ES-I3 (cell line): ENCODE measurements around the gene MACF1.

ENCODE experiments used
- H3K36me3 ChIP-seq: 2 replicates; pipeline ENCODE4 v1.6.1; 2013; ENCODE audit warnings: mild to moderate bottlenecking, low read length, control low read depth, moderate library complexity; ENCODE audit not compliant: insufficient read depth
- H3K4me1 ChIP-seq: 2 replicates; pipeline ENCODE4 v1.6.1; 2013; ENCODE audit warnings: mild to moderate bottlenecking, control low read depth, low read length; ENCODE audit not compliant: insufficient read depth
- H3K9ac ChIP-seq: 2 replicates; pipeline ENCODE4 v1.6.1; 2013; ENCODE audit warnings: low read depth, mild to moderate bottlenecking, low read length, moderate library complexity
- H3K9me3 ChIP-seq: 2 replicates; pipeline ENCODE4 v1.6.1; 2013; ENCODE audit warnings: mild to moderate bottlenecking, low read length, moderate library complexity; ENCODE audit not compliant: control insufficient read depth, insufficient read depth

MACF1 gene

GRCh38 chr1:39297551-39297950 lies 93.1 kb downstream of the MACF1 start:
- peaks cover 47% of the 10 kb centered on the region for H3K36me3 ChIP-seq
- no peaks in the 10 kb centered on the region for H3K9me3 ChIP-seq
- H3K9ac ChIP-seq, result no peak overlapping the region
- H3K4me1 ChIP-seq, result no peaks in the 10 kb centered on the region

- Histone ChIP-seq H3K9ac (no peak overlapping the region), H3K4me1 (no peaks in the 10 kb centered on the region), H3K9me3 (no peaks in the 10 kb centered on the region), H3K36me3 (peaks cover 29% of the 10 kb centered on the region)
Observed at GRCh38 chr1:39301606-39302005, 97.1 kb downstream of the MACF1 start.

GRCh38 chr1:39305555-39305954 lies 101.1 kb downstream of the MACF1 start:
- H3K9ac ChIP-seq, result no peak overlapping the region
- H3K9me3 ChIP-seq, result no peaks in the 10 kb centered on the region
- no peaks in the 10 kb centered on the region for H3K4me1 ChIP-seq
- H3K36me3 ChIP-seq, result peaks cover 24% of the 10 kb centered on the region

GRCh38 chr1:39310015-39310414 lies 105.5 kb downstream of the MACF1 start:
- Histone ChIP-seq H3K9me3 (no peaks in the 10 kb centered on the region), H3K9ac (no peak overlapping the region), H3K4me1 (no peaks in the 10 kb centered on the region), H3K36me3 (peaks cover 24% of the 10 kb centered on the region)

- no peaks in the 10 kb centered on the region for H3K4me1 ChIP-seq
- no peaks in the 10 kb centered on the region for H3K9me3 ChIP-seq
- H3K36me3 ChIP-seq, result peaks cover 22% of the 10 kb centered on the region
- no peak overlapping the region for H3K9ac ChIP-seq
Observed at GRCh38 chr1:39310691-39311090, 106.2 kb downstream of the MACF1 start.

- H3K36me3 ChIP-seq, result peaks cover 41% of the 10 kb centered on the region
- no peaks in the 10 kb centered on the region for H3K9me3 ChIP-seq
- no peaks in the 10 kb centered on the region for H3K4me1 ChIP-seq
- no peak overlapping the region for H3K9ac ChIP-seq
Observed at GRCh38 chr1:39317111-39317510, 112.6 kb downstream of the MACF1 start.

GRCh38 chr1:39317910-39318633 lies 113.6 kb downstream of the MACF1 start:
- Histone ChIP-seq H3K9me3 (no peaks in the 10 kb centered on the region), H3K9ac (no peak overlapping the region), H3K36me3 (peaks cover 51% of the 10 kb centered on the region), H3K4me1 (no peaks in the 10 kb centered on the region)

- H3K36me3 ChIP-seq, result peaks cover 60% of the 10 kb centered on the region
- H3K4me1 ChIP-seq, result no peaks in the 10 kb centered on the region
- H3K9ac ChIP-seq, result no peak overlapping the region
- no peaks in the 10 kb centered on the region for H3K9me3 ChIP-seq
Observed at GRCh38 chr1:39321979-39322378, 117.5 kb downstream of the MACF1 start.

GRCh38 chr1:39322431-39322830 lies 117.9 kb downstream of the MACF1 start:
- Histone ChIP-seq H3K9me3 (no peaks in the 10 kb centered on the region), H3K9ac (no peak overlapping the region), H3K4me1 (no peaks in the 10 kb centered on the region), H3K36me3 (peaks cover 58% of the 10 kb centered on the region)

GRCh38 chr1:39324888-39325287 lies 120.4 kb downstream of the MACF1 start:
- no peaks in the 10 kb centered on the region for H3K4me1 ChIP-seq
- H3K36me3 ChIP-seq, result peaks cover 58% of the 10 kb centered on the region
- no peak overlapping the region for H3K9ac ChIP-seq
- no peaks in the 10 kb centered on the region for H3K9me3 ChIP-seq

GRCh38 chr1:39326836-39327235 lies 122.3 kb downstream of the MACF1 start:
- H3K9ac ChIP-seq, result no peak overlapping the region
- peaks cover 63% of the 10 kb centered on the region for H3K36me3 ChIP-seq
- H3K4me1 ChIP-seq, result no peaks in the 10 kb centered on the region
- H3K9me3 ChIP-seq, result no peaks in the 10 kb centered on the region

GRCh38 chr1:39328095-39328494 lies 123.6 kb downstream of the MACF1 start:
- Histone ChIP-seq H3K4me1 (no peaks in the 10 kb centered on the region), H3K36me3 (peaks cover 63% of the 10 kb centered on the region), H3K9ac (no peak overlapping the region), H3K9me3 (no peaks in the 10 kb centered on the region)

GRCh38 chr1:39328586-39329121 lies 124.2 kb downstream of the MACF1 start:
- Histone ChIP-seq H3K9me3 (no peaks in the 10 kb centered on the region), H3K9ac (no peak overlapping the region), H3K4me1 (no peaks in the 10 kb centered on the region), H3K36me3 (peaks cover 66% of the 10 kb centered on the region)

- no peak overlapping the region for H3K9ac ChIP-seq
- H3K9me3 ChIP-seq, result no peaks in the 10 kb centered on the region
- H3K4me1 ChIP-seq, result no peaks in the 10 kb centered on the region
- peaks cover 56% of the 10 kb centered on the region for H3K36me3 ChIP-seq
Observed at GRCh38 chr1:39331647-39332046, 127.2 kb downstream of the MACF1 start.

GRCh38 chr1:39332291-39332690 lies 127.8 kb downstream of the MACF1 start:
- Histone ChIP-seq H3K9ac (no peak overlapping the region), H3K4me1 (no peaks in the 10 kb centered on the region), H3K9me3 (no peaks in the 10 kb centered on the region), H3K36me3 (peaks cover 56% of the 10 kb centered on the region)
